LoVo (cell line): Measurements from ENCODE around the gene PACRG.

Source experiments
- DNase-seq: peaks from one replicate; pipeline ENCODE4 v3.0.0-alpha.2; 2016; ENCODE audit warnings: low spot score

The PACRG gene

GRCh38 chr6:162778603-162779002, 50.8 kb downstream of the PACRG start:
- DNase-seq: no peak

- no peak for DNase-seq
Measured at GRCh38 chr6:162785632-162786242, 58.0 kb downstream of the PACRG start.

GRCh38 chr6:162798546-162799266, 70.9 kb downstream of the PACRG start:
- DNase-seq: no peak

GRCh38 chr6:162814426-162814973, 86.7 kb downstream of the PACRG start:
- DNase-seq: no peak

- DNase-seq: no peak
Measured at GRCh38 chr6:162817196-162817595, 89.4 kb downstream of the PACRG start.

GRCh38 chr6:162819284-162819683, 91.5 kb downstream of the PACRG start:
- no peak for DNase-seq

GRCh38 chr6:162821102-162821501, 93.3 kb downstream of the PACRG start:
- DNase-seq: no peak

- no peak for DNase-seq
Measured at GRCh38 chr6:162825597-162825996, 97.8 kb downstream of the PACRG start.

- DNase-seq: no peak
Measured at GRCh38 chr6:162829013-162829742, 101.4 kb downstream of the PACRG start.

- no peak for DNase-seq
Measured at GRCh38 chr6:162833776-162834175, 106.0 kb downstream of the PACRG start.

GRCh38 chr6:162845972-162846371, 118.2 kb downstream of the PACRG start:
- no peak for DNase-seq

GRCh38 chr6:162846723-162847122, 118.9 kb downstream of the PACRG start:
- no peak for DNase-seq

GRCh38 chr6:162849269-162849668, 121.5 kb downstream of the PACRG start:
- DNase-seq: no peak

- no peak for DNase-seq
Measured at GRCh38 chr6:162852192-162852591, 124.4 kb downstream of the PACRG start.

GRCh38 chr6:162852840-162853577, 125.2 kb downstream of the PACRG start:
- no peak for DNase-seq

GRCh38 chr6:162854228-162854627, 126.5 kb downstream of the PACRG start:
- no peak for DNase-seq

- DNase-seq: no peak
Measured at GRCh38 chr6:162854734-162855191, 127.0 kb downstream of the PACRG start.

- DNase-seq: peak; percentile 45
Measured at GRCh38 chr6:162856885-162857284, 129.1 kb downstream of the PACRG start.

- DNase-seq: no peak
Measured at GRCh38 chr6:162857326-162857725, 129.6 kb downstream of the PACRG start.

- DNase-seq: no peak
Measured at GRCh38 chr6:162862462-162862861, 134.7 kb downstream of the PACRG start.

- DNase-seq: no peak
Measured at GRCh38 chr6:162862941-162863340, 135.2 kb downstream of the PACRG start.

GRCh38 chr6:162863821-162864220, 136.0 kb downstream of the PACRG start:
- DNase-seq: no peak
